ENCODE data around the gene ITPK1.

Gene ITPK1

GRCh38 chr14:92923744-92924103 is 192.0 kb downstream of the ITPK1 start:
- no peak for ATAC-seq
- no peak for TF ChIP-seq ZNF565 (CRISPR knock-in tag; conservative IDR thresholded peaks at IDR 0.05; ENCODE audit: low read depth)

GRCh38 chr14:92922883-92923743 is 192.6 kb downstream of the ITPK1 start, which contains the start of gene CHGA:
TSS of gene CHGA (plus strand) at chr14:92923150. CDS start at chr14:92923360, 210 bp downstream.
- TF ChIP-seq GLIS3 (CRISPR knock-in tag; IDR thresholded peaks at IDR 0.05) (no peak), PPARA (CRISPR knock-in tag; IDR thresholded peaks at IDR 0.05; ENCODE audit: borderline replicate concordance) (no peak), SNAI2 (CRISPR knock-in tag; IDR thresholded peaks at IDR 0.05) (peak; percentile 74; the same call in 1 of the 2 replicates), CSDC2 (CRISPR knock-in tag; IDR thresholded peaks at IDR 0.05) (peak; percentile 77), ARNTL (CRISPR knock-in tag; IDR thresholded peaks at IDR 0.05; ENCODE audit: borderline replicate concordance, low read depth) (no peak), POU6F1 (CRISPR knock-in tag; IDR thresholded peaks at IDR 0.05; ENCODE audit: borderline replicate concordance, low read depth) (no peak), ISL1 (CRISPR knock-in tag; IDR thresholded peaks at IDR 0.05) (no peak), ZC3H10 (CRISPR knock-in tag; IDR thresholded peaks at IDR 0.05) (no peak)
- ATAC-seq = peak; percentile 89

GRCh38 chr14:92922155-92922735 is 193.5 kb downstream of the ITPK1 start:
- no peak for ATAC-seq
- no peak for TF ChIP-seq BACH2 (CRISPR knock-in tag; IDR thresholded peaks at IDR 0.05; ENCODE audit: borderline replicate concordance)
- TF ChIP-seq SNAI2 (CRISPR knock-in tag; IDR thresholded peaks at IDR 0.05) = no peak
- TF ChIP-seq ZFP30 (CRISPR knock-in tag; IDR thresholded peaks at IDR 0.05) = no peak
- TF ChIP-seq OSR1 (CRISPR knock-in tag; IDR thresholded peaks at IDR 0.05) = no peak
- TF ChIP-seq ZFP3 (CRISPR knock-in tag; IDR thresholded peaks at IDR 0.05) = no peak
- no peak for TF ChIP-seq PATZ1 (CRISPR knock-in tag; IDR thresholded peaks at IDR 0.05; ENCODE audit: borderline replicate concordance)

- ATAC-seq = no peak
- TF ChIP-seq TOX (CRISPR knock-in tag; IDR thresholded peaks at IDR 0.05; ENCODE audit: borderline replicate concordance) = no peak
- no peak for TF ChIP-seq GLIS3 (CRISPR knock-in tag; IDR thresholded peaks at IDR 0.05)
- no peak for TF ChIP-seq PPARA (CRISPR knock-in tag; IDR thresholded peaks at IDR 0.05; ENCODE audit: borderline replicate concordance)
- TF ChIP-seq ZFP30 (CRISPR knock-in tag; IDR thresholded peaks at IDR 0.05) = no peak
- no peak for TF ChIP-seq ZNF565 (CRISPR knock-in tag; conservative IDR thresholded peaks at IDR 0.05; ENCODE audit: low read depth)
Observed at GRCh38 chr14:92920001-92920400, 195.7 kb downstream of the ITPK1 start.

GRCh38 chr14:92917956-92918355 is 197.8 kb downstream of the ITPK1 start:
- TF ChIP-seq BACH2 (CRISPR knock-in tag; IDR thresholded peaks at IDR 0.05; ENCODE audit: borderline replicate concordance) (no peak), TOX (CRISPR knock-in tag; IDR thresholded peaks at IDR 0.05; ENCODE audit: borderline replicate concordance) (no peak), ZNF8 (CRISPR knock-in tag; IDR thresholded peaks at IDR 0.05) (no peak), CREB5 (CRISPR knock-in tag; IDR thresholded peaks at IDR 0.05; ENCODE audit: low read depth) (no peak)
- ATAC-seq = no peak
